Measurements from ENCODE around the gene FBXL16.

DNA sequence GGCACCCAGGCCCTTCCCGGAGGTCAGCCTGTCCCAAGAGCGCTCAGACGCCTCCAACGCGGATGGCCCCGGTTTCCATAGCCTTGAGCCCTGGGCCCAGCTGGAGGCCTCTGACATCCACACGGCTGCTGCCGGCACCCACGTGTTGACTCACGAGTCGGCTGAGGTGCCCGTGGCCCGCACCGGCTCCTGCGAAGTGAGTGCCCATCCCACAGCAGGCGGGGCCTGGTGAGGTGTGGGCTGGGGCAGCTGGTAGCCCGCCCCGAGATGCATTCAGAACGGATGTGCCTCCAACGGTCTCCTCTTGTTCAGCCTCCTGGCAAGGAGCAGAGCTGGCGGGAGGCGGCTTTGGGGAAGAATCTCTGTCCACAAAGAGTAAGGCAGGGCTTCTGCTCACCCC is 53.8 kb downstream of the FBXL16 start:
- TF ChIP-seq CTCF (IDR thresholded peaks at IDR 0.05; ENCODE audit: extremely low read depth in 1 of 2, insufficient read depth in 1 of 2, low read depth in 1 of 2, low read length in 2 of 2): no peak
- TF ChIP-seq MAX (IDR thresholded peaks at IDR 0.05; ENCODE audit: insufficient read depth, insufficient read length): no peak
- TF ChIP-seq POLR2AphosphoS5 (IDR thresholded peaks at IDR 0.05; ENCODE audit: insufficient read depth, low read depth, low read length): no peak
- TF ChIP-seq POLR2A (IDR thresholded peaks at IDR 0.05; ENCODE audit: low read depth, low read length): no peak
- TF ChIP-seq EZH2 (IDR thresholded peaks at IDR 0.05; ENCODE audit: borderline replicate concordance, low read depth, low read length, severe bottlenecking): no peak
- TF ChIP-seq JUN (IDR thresholded peaks at IDR 0.05; ENCODE audit: borderline replicate concordance, insufficient read depth, insufficient read length, low read depth): no peak
